ENCODE results near the gene HEG1. TPM values are rescaled to one million over a fixed set of nuclear protein-coding genes. Genes with fewer than 3 reads are reported as not detected.
"Not testable (repeated sequence)": the region's sequence is repeated elsewhere in the genome, so short reads cannot be mapped to it uniquely, and the experiment has no call there.

Gene HEG1, protein sequence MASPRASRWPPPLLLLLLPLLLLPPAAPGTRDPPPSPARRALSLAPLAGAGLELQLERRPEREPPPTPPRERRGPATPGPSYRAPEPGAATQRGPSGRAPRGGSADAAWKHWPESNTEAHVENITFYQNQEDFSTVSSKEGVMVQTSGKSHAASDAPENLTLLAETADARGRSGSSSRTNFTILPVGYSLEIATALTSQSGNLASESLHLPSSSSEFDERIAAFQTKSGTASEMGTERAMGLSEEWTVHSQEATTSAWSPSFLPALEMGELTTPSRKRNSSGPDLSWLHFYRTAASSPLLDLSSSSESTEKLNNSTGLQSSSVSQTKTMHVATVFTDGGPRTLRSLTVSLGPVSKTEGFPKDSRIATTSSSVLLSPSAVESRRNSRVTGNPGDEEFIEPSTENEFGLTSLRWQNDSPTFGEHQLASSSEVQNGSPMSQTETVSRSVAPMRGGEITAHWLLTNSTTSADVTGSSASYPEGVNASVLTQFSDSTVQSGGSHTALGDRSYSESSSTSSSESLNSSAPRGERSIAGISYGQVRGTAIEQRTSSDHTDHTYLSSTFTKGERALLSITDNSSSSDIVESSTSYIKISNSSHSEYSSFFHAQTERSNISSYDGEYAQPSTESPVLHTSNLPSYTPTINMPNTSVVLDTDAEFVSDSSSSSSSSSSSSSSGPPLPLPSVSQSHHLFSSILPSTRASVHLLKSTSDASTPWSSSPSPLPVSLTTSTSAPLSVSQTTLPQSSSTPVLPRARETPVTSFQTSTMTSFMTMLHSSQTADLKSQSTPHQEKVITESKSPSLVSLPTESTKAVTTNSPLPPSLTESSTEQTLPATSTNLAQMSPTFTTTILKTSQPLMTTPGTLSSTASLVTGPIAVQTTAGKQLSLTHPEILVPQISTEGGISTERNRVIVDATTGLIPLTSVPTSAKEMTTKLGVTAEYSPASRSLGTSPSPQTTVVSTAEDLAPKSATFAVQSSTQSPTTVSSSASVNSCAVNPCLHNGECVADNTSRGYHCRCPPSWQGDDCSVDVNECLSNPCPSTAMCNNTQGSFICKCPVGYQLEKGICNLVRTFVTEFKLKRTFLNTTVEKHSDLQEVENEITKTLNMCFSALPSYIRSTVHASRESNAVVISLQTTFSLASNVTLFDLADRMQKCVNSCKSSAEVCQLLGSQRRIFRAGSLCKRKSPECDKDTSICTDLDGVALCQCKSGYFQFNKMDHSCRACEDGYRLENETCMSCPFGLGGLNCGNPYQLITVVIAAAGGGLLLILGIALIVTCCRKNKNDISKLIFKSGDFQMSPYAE (N-terminal part only)
- total RNA-seq: 45.7 and 104 TPM in 2 replicates

- no peak for DNase-seq (ENCODE audit: extremely low read depth, low read depth, low spot score)
Observed at GRCh38 chr3:125055913-125056745, at the start of gene HEG1. Gene HEG1 (minus strand): TSS chr3:125055997. CDS start chr3:125055890, 107 bp downstream.

DNA sequence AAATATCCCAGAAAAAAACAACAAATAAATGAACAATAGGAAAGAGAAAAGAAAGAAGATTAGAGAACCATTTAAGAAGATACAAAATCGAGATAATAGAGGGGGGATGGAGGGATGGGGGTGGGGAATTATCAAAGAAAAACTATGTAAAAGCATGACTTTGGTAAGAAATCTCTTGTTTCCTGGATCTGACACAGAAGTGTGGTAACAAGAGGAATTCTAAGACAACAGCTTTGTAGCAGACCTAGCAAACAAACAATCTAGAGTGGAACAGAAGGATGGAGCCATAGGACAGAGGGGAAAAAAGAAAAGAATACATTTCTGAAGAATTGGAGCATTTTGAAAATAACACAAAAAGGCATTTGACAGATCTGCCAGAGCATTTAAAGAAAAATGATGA, 49.3 kb upstream of the HEG1 start:
- no peak for DNase-seq (ENCODE audit: extremely low read depth, low read depth, low spot score)

- no peak for DNase-seq (ENCODE audit: extremely low read depth, low read depth, low spot score)
Observed at GRCh38 chr3:125104639-125105038, 48.8 kb upstream of the HEG1 start.

DNA sequence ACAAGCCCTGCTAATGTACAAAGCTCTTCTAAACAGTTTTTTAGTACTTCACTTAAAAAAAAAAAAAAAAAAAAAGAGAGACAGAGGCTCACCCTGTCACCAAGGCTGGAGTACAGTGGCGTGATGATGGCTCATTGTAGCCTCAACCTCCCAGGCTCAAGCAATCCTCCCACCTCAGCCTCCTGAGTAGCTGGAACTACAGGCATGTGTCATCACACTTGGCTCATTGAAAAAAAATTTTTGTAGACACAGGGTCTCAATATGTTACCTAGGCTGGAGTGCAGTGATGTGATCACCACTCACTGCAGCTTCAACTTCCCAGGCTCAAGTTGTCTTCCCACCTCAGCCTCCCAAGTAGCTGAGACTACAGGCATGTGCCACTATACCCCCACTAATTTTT, 47.6 kb upstream of the HEG1 start:
- DNase-seq (ENCODE audit: extremely low read depth, low read depth, low spot score): no peak

- DNase-seq (ENCODE audit: extremely low read depth, low read depth, low spot score): no peak
Observed at GRCh38 chr3:125102470-125102869, 46.7 kb upstream of the HEG1 start.

DNA sequence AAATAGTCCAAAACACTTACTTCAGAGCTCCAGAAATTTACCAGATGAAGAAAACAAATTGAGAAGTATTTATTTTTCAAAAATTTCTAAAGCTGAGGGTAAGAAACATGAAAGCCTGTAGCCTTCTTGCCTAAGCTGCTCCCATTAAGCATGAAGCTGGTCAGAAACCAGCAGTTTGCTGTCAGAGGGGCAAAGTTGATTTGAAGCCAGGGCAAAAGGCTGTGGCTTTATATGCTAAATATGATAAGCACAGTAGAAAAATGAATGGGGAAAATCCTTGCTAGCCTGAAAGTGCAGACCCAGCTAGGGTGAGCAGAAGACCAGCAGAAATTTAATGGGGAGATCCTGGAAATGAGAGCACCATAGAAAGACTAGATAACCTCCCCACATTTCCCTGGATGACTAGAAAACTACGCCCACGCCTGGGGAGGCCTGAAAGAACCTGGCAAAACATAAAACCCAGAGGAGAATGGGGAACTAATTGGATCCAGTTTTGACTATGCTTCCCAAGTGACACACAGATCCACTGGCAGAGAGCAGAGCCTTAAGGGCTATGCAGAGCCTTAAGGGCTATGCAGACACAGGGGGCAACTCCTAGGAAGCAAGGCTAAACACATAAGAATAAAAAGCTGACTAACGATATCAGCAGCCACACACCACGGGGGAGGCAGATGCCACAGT, 43.0 kb upstream of the HEG1 start:
- no peak for DNase-seq (ENCODE audit: extremely low read depth, low read depth, low spot score)

DNA sequence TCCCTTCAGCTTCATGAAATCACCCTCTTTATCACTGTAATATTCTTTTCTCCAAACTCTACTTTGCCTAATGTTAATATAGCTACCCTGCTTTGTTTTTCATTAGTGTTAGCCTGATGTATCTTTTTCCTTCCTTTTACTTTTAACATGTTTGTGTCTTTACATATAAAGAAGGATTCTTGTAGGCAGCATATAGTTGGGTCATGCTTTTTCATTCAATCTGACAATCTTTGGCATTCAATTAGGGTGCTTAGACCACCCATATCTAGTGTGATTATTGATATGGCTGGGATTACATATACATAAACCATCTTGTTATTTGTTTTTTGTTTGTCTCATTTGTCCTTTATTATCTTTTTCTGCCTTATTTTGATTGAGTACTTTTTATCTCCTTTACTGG, 34.9 kb upstream of the HEG1 start:
- no peak for DNase-seq (ENCODE audit: extremely low read depth, low read depth, low spot score)

DNA sequence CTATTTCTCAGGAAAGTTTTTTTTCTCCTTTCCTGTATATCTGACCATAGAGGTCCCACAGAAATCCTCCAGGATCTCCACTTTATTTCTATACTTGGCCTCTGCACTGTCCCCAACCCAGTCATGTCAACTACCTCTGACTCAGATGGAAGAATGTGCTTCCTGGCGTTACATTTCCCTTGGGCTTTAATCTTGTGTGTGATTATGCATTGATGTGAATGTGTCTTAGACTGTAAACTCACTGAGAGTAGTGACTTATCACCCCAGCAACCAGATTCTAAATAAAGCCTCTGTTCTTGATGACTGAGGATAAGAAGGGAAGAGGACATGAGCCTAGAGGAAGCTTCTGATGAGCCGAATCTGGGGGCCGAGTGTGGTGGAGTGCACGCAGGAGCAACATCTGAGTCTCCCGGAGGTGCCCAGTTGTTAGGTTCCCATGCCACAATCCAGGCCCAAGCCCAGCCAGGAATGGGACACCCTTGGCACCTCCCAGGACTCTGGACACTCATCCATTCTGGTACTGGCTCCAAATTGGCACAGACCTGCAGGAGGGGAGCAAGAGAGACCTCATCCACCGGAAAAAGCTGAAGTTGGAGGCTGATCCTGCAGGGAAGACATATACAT, 32.1 kb upstream of the HEG1 start:
- DNase-seq (ENCODE audit: extremely low read depth, low read depth, low spot score): no peak

DNA sequence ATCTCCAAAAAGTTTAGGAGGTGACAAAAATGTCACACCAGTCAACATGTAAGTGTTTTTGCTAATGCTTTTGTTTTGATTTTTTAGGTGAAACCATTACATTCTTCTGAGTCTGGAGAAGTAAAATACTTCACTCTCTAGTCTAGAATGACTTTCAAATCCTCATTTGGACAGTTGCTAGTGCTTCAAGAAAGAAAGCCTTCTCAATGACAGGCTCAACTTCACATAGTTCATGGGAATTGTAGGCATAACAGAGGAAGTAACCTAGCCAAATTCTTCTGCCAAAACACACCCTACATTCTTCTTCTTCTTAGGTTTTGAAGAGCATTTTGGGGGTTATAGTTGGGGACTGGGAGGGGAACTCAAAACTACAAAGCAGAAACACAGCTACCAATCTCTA, 29.4 kb upstream of the HEG1 start:
- DNase-seq (ENCODE audit: extremely low read depth, low read depth, low spot score): no peak

GRCh38 chr3:125083776-125084175, 28.0 kb upstream of the HEG1 start:
- DNase-seq (ENCODE audit: extremely low read depth, low read depth, low spot score): no peak

GRCh38 chr3:125082339-125082738, 26.5 kb upstream of the HEG1 start:
- DNase-seq (ENCODE audit: extremely low read depth, low read depth, low spot score): not testable (repeated sequence)

DNA sequence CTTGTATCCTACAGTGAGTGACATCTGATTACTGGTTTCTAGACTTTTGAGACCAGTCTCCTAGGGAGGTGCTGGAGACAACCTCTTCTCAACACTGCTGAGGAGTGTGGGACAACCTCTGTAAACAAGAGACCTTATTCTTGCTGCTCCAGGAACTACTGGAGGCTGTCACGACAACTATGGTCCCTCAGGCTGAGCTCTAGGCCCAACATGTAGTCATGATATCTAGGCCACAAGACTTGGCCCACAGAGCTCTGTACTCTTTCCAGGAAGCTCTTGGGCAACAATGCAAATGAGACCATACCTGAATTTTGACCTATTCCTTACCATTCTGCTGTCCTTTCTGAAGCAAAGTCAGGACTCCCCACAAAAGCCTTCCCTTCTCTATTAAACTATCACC, 24.3 kb upstream of the HEG1 start:
- DNase-seq (ENCODE audit: extremely low read depth, low read depth, low spot score): no peak

GRCh38 chr3:125079675-125080045, 23.9 kb upstream of the HEG1 start:
- no peak for DNase-seq (ENCODE audit: extremely low read depth, low read depth, low spot score)

DNA sequence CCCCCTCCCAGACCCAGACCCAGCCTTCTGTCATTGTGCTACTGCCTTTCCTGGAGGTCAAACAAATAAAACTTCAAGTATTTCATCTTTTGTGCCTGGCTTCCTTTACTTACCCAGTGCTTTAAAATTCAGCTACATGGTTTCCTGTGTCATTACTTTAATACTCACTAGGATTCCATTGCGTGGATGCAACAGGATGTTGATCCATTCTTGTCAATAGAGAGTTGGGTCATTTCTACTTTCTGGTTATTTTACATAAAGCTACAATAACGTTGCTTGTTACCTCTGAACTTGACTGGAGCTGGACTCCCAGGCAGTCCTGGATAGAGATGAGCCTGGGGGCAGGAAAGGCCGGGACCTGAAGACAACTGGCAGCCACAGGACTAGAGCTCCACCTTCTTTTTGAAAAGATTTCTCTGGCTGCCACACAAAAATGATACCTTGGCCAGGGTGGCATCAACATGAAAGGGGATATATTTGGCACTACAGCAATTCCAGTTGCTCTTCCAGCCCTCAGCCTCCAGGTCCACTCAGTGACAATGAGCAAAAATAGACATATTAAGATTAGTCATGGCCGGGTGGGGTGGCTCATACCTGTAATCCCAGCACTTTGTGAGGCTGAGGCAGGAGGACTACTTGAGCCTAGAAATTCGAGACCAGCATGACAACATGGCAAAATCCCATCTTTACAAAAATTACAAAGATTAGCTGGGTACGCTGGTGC, 23.3 kb upstream of the HEG1 start:
- no peak for DNase-seq (ENCODE audit: extremely low read depth, low read depth, low spot score)

- DNase-seq (ENCODE audit: extremely low read depth, low read depth, low spot score): no peak
Observed at GRCh38 chr3:125077864-125078263, 22.1 kb upstream of the HEG1 start.

DNA sequence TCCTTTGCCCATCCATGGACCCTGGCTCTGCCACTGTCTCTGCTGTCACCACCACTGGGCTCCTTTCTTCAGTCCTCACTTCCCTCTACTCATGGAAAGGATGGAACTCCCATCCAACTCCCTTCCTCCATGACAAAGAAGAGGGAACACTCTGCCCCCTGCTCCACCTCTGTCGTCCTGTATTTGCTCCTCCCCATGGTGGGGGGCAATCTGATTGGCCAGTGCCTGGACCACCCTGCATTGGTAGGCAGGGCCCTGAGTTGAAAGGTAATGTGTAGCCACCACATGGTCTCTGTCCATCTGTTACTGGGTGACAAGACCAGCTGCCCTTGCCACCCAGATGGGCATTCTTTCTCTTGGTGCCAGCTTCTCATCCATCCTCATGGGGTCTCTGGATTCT, 20.7 kb upstream of the HEG1 start:
- DNase-seq (ENCODE audit: extremely low read depth, low read depth, low spot score): no peak

GRCh38 chr3:125075738-125076137, 19.9 kb upstream of the HEG1 start:
- no peak for DNase-seq (ENCODE audit: extremely low read depth, low read depth, low spot score)

DNA sequence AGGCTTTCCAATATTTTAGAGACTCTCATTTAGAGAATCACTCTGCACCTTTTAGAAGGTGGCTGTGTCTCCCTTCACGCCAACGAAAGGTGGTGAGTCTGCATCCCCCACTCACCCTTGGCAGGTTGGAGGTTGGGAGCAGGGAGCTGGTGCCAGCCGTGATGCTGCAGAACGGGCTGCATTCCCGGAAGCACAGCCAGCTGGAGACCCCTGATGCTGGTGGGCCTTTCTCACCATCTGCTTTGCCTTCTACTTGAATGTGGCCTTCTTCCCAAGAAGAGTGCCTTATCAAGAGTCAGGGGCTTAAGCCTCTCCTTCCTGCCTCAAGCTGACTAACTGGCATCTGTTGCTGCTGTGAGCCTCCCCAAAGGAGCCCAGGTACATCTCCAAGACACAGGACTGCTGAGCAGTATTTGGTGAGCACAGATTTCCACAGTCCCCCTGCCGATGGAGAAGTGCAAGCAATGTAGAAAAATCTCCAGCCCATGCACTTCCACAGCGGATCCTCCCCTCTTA, 17.7 kb upstream of the HEG1 start:
- DNase-seq (ENCODE audit: extremely low read depth, low read depth, low spot score): no peak

All from glomerular endothelial cell (primary cell).